ENCODE measurements around the gene IL4R.
"Not testable (repeated sequence)": the region's sequence is repeated elsewhere in the genome, so short reads cannot be mapped to it uniquely, and the experiment has no call there.

DNA sequence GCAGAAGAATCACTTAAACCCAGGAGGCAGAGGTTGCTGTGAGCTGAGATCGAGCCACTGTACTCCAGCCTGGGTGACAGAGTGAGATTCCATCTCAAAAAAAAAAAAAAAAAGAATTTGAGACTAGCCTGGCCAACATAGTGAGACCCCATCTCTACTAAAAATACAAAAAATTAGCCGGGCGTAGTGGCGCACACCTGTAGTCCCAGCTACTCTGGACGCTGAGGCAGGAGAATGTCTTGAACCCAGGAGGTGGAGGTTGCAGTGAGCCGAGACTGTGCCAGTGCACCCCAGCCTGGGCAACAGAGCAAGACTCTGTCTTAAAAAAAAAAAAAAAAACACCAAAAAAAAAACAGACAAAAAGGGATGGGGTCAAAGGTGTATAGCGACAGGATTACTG, 41.1 kb upstream of the IL4R start:
- TF ChIP-seq, protein P1, sequence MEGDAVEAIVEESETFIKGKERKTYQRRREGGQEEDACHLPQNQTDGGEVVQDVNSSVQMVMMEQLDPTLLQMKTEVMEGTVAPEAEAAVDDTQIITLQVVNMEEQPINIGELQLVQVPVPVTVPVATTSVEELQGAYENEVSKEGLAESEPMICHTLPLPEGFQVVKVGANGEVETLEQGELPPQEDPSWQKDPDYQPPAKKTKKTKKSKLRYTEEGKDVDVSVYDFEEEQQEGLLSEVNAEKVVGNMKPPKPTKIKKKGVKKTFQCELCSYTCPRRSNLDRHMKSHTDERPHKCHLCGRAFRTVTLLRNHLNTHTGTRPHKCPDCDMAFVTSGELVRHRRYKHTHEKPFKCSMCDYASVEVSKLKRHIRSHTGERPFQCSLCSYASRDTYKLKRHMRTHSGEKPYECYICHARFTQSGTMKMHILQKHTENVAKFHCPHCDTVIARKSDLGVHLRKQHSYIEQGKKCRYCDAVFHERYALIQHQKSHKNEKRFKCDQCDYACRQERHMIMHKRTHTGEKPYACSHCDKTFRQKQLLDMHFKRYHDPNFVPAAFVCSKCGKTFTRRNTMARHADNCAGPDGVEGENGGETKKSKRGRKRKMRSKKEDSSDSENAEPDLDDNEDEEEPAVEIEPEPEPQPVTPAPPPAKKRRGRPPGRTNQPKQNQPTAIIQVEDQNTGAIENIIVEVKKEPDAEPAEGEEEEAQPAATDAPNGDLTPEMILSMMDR (IDR thresholded peaks at IDR 0.05), result not testable (repeated sequence)
- not testable (repeated sequence) for TF ChIP-seq POLR2AphosphoS5, TCF7L2 (IDR thresholded peaks at IDR 0.05; ENCODE audit: low read depth, low read length)

Measured in Panc1 (cell line).